ENCODE results near the gene DSCAML1.

DSCAML1 gene, protein sequence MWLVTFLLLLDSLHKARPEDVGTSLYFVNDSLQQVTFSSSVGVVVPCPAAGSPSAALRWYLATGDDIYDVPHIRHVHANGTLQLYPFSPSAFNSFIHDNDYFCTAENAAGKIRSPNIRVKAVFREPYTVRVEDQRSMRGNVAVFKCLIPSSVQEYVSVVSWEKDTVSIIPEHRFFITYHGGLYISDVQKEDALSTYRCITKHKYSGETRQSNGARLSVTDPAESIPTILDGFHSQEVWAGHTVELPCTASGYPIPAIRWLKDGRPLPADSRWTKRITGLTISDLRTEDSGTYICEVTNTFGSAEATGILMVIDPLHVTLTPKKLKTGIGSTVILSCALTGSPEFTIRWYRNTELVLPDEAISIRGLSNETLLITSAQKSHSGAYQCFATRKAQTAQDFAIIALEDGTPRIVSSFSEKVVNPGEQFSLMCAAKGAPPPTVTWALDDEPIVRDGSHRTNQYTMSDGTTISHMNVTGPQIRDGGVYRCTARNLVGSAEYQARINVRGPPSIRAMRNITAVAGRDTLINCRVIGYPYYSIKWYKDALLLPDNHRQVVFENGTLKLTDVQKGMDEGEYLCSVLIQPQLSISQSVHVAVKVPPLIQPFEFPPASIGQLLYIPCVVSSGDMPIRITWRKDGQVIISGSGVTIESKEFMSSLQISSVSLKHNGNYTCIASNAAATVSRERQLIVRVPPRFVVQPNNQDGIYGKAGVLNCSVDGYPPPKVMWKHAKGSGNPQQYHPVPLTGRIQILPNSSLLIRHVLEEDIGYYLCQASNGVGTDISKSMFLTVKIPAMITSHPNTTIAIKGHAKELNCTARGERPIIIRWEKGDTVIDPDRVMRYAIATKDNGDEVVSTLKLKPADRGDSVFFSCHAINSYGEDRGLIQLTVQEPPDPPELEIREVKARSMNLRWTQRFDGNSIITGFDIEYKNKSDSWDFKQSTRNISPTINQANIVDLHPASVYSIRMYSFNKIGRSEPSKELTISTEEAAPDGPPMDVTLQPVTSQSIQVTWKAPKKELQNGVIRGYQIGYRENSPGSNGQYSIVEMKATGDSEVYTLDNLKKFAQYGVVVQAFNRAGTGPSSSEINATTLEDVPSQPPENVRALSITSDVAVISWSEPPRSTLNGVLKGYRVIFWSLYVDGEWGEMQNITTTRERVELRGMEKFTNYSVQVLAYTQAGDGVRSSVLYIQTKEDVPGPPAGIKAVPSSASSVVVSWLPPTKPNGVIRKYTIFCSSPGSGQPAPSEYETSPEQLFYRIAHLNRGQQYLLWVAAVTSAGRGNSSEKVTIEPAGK (N-terminal part only)

GRCh38 chr11:117796872-117797529 lies at the start of gene DSCAML1:
Gene DSCAML1, minus strand, starts transcription at chr11:117797216. Its CDS starts 137 bp downstream, at chr11:117797079.
- in situ Hi-C loops (cut with MboI; ENCODE audit: low sequenced_read_pairs) = no loop called here

DNA sequence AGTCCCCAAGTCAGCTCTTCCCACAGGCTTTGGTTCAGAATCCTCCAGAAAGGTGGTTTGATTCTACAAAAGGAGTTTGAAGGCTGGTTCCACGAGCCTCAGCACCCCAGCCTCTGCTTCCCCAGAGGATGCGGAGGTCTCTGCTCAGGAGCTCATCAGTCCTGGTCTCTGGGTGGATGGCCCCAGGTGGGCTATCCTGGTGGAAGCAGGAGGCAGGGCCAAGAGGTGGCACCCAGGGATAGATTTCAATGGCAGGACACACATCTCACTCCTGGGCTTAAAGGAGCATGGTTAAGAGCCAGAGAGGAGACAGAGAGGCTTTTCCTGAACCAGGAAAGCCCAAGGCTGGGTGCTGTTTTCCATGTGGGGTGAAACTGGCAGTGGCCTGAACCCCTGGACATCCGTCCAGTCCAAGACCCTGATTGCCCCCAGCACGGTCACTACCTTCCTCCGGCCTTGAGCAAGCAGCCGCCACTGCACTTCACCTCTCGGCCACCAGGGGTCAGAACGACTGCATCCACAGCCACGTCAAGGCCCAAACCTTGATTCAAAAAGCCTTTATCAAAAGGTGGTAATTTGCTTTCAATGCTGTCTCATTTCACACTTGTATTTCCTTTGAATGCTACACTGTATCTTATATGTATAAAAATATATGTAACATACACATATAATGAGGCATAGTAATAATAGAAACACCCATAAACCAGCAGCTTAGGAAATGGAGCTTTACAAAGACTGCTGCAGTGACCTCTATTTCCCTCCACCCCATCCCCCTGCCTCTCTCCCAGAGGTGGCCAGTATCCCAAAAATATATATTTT lies 46.9 kb upstream of the DSCAML1 start:
- in situ Hi-C loops (cut with MboI; ENCODE audit: low sequenced_read_pairs) = no loop called here

DNA sequence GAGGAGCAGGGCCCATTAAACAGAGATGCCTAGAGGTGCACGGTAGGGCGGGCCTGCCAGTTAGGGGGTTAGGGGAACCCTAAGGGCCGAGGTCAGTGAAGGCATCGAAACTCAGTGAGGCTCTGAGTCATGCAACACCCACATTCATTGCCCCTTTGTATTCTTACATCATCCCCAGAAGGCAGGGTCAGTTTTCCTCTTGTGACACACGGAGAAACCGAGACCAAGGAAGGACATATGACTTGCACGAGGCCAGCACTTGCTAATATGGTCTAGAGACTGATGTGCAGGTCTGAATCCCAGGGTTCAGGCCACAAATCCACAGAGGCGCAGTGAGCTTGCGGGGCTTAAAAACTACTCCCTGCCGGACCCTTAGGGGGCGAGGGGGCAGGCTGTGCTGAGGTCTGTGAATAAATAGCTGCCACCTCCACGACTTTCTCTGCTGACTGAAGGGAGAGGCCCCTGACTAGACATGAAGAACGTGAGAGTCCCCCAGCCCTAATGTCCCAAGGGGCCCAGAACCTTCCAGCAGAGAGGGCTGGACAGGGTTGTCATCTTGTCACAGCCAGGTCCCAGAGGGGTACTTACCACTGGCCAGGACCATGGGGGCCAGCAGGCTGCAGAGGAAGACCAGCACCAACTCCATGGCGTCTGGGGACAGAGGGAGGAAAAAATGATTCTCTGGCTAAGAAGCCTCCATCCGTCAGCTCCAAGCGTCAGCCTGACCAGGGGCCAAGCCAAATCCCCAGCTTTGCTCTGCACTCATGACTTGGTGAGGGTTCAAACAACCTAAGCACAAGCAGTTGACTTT lies 45.3 kb upstream of the DSCAML1 start:
- in situ Hi-C loops (cut with MboI; ENCODE audit: low sequenced_read_pairs) = no loop called here

GRCh38 chr11:117841551-117842031 lies 44.6 kb upstream of the DSCAML1 start:
- in situ Hi-C loops (cut with MboI; ENCODE audit: low sequenced_read_pairs) = no loop called here

DNA sequence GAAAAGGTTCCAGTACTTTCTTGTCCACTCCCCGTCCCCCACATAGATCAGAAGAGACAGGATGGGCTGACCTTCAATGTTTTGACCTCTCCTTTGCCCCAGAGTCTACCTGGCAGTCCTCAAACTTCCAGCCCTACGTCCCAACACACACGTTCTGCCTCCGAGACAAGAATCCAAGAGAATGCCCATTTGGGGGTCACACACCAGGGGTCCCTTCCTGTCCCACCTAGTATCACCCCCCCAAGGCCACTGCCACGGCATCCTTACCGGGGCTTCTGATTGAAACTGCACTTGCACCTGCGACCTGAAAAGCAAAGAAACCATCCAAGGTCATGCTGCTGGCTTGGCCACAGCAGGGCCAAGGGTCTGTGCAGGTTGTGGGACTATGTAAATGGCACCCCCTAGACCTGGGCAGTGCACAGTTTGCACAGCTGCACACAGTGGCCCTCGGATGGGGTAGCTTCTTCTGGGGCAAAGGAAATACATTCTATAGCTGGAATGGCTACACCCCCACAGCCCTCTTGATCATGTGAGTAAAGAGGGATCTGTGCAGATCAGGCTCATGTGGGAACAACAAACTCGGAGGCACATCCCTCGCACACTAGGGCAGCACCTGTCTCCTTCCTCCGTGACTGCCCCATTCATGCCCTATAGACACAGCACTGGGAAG lies 44.0 kb upstream of the DSCAML1 start:
- in situ Hi-C loops (cut with MboI; ENCODE audit: low sequenced_read_pairs) = no loop called here

DNA sequence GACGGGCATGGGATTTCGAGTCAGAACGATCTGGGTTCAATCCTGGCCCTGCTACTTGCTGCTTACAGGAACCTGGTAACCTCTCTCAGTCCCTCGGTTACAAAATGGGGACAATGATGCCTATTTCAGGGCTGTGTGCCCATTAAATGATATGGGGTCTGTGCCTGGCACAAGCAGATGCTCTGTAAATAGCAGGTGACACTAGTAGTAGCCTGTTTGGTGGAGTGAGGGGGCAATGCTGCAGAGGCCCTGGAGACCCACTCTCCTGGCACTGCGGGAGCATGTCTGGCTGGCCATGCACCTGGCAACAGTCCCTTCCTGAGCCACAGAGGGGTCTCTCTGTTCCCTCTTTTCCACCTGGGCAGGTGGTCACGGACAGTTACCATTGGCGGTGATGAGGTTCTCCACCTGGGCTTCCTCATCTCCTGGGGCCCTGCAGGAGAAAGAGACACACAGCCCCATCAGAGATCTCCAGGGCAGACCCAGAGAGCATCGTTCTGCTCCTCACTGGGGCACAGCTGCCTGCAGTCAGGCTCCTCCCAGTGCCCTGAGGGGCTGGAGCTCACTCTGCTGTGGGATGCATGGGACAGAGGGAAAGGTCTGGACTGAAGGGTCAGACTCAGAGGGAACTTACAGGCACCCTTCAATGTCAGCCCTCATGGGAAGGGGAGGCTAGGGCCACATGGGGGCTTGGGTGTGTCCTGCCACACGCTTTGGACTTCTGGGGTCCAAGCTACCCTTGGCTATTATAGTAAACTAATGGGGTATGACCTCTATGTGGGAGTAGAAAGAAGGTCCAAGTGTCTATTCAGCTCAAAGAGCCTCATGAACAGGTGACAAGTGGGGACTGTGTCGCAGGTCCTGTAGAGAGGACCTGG lies 43.2 kb upstream of the DSCAML1 start:
- in situ Hi-C loops (cut with MboI; ENCODE audit: low sequenced_read_pairs) = no loop called here

DNA sequence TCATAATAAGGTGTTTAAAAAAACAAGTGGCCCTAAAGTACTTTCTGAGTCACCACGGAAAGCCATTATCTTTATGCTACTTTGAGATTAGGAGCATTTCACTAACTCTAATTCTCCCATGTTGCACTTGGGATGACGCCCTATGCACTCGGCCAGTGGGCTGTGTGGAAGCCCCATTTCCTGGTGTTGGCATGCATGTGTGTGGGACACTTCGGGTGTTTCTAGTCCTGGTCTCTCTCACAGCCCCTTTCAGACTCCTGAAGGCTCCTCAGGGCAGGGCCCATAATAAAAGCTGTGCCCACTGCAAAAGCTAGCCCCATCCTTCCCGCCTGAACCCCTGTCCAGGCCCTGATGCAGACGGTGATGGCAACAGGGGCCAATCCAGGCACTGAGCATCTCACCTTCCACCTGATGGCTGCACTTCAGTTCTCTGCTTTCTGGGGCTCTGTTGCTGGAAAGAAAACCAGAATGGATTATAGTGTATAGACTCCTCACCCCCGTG lies 42.4 kb upstream of the DSCAML1 start:
- in situ Hi-C loops (cut with MboI; ENCODE audit: low sequenced_read_pairs) = no loop called here

GRCh38 chr11:117838901-117839300 lies 41.9 kb upstream of the DSCAML1 start:
- in situ Hi-C loops (cut with MboI; ENCODE audit: low sequenced_read_pairs) = no loop called here

DNA sequence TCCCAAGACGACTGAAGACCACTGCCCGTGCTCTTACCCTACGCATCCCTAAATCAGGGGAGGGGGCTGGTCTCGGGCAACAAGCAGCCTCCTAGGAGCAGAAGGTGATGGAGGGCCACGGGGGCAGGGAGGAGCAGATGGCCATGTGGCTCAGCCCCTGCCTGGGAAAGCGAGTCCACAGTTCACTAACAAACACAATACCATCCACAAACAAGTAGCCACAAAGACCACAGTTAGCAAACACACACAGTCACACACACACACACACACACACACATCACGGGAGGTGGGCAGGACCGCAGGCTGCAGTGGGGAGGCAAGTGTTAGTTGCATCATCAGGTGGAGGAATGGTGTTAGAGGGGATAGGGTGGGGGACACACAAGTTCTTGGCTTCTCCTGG lies 40.8 kb upstream of the DSCAML1 start:
- in situ Hi-C loops (cut with MboI; ENCODE audit: low sequenced_read_pairs) = no loop called here

DNA sequence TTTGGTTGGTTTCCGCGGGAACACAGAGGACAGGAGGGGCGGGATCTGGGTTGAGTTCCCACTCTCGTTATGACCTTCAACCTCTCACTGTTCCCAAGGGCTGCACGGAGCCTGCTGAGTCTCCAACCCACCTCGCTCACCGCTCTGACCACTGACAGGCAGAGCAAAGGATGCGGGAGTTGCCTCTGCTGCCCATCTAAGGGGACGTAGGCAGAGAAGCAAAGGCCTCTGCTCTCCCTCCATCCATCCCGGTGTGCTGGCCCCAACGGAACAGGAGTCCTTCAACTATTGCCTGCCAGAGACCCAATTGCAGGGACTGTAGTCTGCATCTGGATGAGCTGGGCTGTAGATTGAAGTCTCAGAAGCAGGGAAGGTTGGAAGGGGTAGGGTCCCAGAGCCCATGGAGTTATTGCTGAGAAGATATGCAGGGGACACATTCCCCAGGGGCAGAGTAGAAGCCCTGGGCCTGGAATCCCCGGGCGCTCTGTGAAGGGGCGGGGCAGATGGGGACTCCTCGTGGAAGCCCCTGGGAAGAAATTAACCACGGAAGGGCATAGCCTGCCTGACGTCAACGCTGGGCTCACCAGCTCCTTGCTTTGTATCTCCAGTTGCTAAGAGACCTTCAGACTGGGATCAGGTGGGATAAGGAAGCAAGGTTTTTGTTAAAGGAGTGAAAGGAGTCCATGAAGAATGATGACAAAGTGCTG lies 40.2 kb upstream of the DSCAML1 start:
- in situ Hi-C loops (cut with MboI; ENCODE audit: low sequenced_read_pairs) = no loop called here

GRCh38 chr11:117836077-117836960 lies 39.3 kb upstream of the DSCAML1 start:
- in situ Hi-C loops (cut with MboI; ENCODE audit: low sequenced_read_pairs) = no loop called here

GRCh38 chr11:117835576-117835975 lies 38.6 kb upstream of the DSCAML1 start:
- in situ Hi-C loops (cut with MboI; ENCODE audit: low sequenced_read_pairs) = no loop called here

DNA sequence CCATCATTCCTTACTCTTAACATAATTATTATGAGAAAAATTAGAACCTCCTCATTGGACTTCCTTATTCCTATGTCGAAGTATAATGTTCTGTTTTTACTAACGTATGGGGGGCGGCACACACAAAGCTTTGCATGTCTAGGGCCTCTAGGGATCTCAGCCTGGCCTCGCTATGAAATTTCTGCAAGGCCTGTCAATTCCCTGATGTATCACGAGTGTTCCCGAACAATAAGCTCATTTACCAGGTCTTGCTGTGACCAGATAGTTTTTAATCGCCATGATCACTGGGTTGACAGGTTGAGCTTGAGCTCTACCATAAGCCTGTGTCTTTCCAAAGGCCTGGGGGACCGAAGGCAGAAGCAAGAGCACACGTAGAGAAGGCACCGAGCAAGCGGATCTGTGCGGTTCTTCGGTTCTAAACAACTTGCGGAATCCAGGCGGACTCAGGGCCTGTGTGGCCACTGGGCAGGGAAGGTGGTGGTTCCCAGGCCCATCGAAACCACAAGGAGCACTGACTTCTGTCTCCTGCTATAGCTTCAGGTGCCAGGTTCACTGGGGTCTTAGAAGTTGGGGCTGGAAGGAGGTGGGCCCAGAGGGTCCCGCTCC lies 37.9 kb upstream of the DSCAML1 start:
- in situ Hi-C loops (cut with MboI; ENCODE audit: low sequenced_read_pairs) = no loop called here

DNA sequence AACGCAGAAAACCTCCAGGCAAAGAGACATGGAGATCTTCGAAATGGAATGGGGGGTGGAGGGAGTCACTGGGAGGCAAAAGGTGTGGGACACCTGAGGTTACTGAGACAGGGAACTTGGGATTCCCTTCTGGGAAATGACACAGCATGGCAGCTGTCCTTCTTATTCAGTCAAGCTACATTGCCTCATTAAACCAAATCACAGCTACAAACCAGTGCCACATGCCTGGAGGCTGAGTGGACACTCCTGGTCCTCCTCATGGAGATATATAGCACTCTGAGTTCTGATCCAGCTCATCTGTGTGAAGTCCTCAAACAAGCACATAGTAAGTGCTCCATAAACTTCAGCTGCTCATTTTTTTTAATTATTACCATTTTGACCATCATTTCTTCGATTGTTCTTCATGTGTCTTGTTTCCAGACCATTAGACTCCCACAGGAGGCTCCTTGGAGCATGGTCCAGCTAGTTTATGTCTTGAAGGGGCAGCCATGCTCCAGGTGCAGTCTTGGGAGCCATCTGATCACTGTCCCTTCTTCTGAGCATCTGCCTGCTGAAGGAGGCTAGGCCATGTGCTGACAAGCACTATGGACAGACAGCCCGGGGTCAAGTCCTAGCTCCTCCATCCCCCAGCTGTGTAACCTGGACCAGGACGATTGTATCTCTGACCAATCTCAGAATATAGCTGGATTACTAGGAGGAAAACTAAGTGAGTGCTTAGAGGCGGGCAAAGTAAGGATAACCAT lies 37.2 kb upstream of the DSCAML1 start:
- in situ Hi-C loops (cut with MboI; ENCODE audit: low sequenced_read_pairs) = no loop called here

Data from hTERT RPE-1 (cell line).